A673 (cell line): ENCODE results near the gene SPG7. TPM values are rescaled to one million over a fixed set of nuclear protein-coding genes. Genes with fewer than 3 reads are reported as not detected.
"Not testable (repeated sequence)": the region's sequence is repeated elsewhere in the genome, so short reads cannot be mapped to it uniquely, and the experiment has no call there.

Experiments
- BruUV-seq: library from RNA; stranded (reverse); fragments of 400-500 nt; replicated peaks from 2 replicates; lab custom pipeline; 2021; lab: Mats Ljungman, UMichigan
- CTCF ChIA-PET: fragments of 300-600 bp; sonication (Branson Sonifier 250); formaldehyde crosslinking; loops from one replicate; lab custom pipeline; 2022; ENCODE audit warnings: antibody characterized with exemption; lab: Charles Lee
- POLR2A ChIA-PET: fragments of 300-600 bp; sonication (Branson Sonifier 250); formaldehyde crosslinking; loops from one replicate; lab custom pipeline; 2022; ENCODE audit warnings: antibody characterized with exemption; ENCODE audit not compliant: low non-redundant PET; lab: Charles Lee
- DNase-seq: peaks from one replicate; pipeline ENCODE4 v3.0.0-alpha.2; 2015; ENCODE audit warnings: low spot score
- H3K27ac ChIP-seq: fragments of 200-600 bp; sonication (generic); 2 replicates; pipeline ENCODE4 v1.5.1; 2016; ENCODE audit warnings: mixed run types, low read depth, mild to moderate bottlenecking, mixed read lengths, antibody characterized with exemption, low read length; ENCODE audit not compliant: poor library complexity, severe bottlenecking
- H3K27me3 ChIP-seq: fragments of 200-600 bp; sonication (generic); replicated peaks from 2 replicates; pipeline ENCODE4 v1.6.1; 2017; ENCODE audit warnings: mixed run types, low read depth, mild to moderate bottlenecking, mixed read lengths, antibody characterized with exemption, low read length; ENCODE audit not compliant: insufficient read depth, poor library complexity
- H3K36me3 ChIP-seq: fragments of 200-600 bp; sonication (generic); 2 replicates; pipeline ENCODE4 v1.6.1; 2016; ENCODE audit warnings: mixed run types, mild to moderate bottlenecking, mixed read lengths, antibody characterized with exemption, low read length; ENCODE audit not compliant: insufficient read depth, poor library complexity, severe bottlenecking
- H3K4me1 ChIP-seq: fragments of 200-600 bp; sonication (generic); 2 replicates; pipeline ENCODE4 v1.6.1; 2017; ENCODE audit warnings: mixed run types, mild to moderate bottlenecking, mixed read lengths, antibody characterized with exemption, low read length; ENCODE audit not compliant: insufficient read depth, poor library complexity, severe bottlenecking
- H3K4me3 ChIP-seq: fragments of 200-600 bp; sonication (generic); 2 replicates; pipeline ENCODE4 v1.5.1; 2016; ENCODE audit warnings: low read depth, mixed run types, mild to moderate bottlenecking, mixed read lengths, low read length; ENCODE audit not compliant: poor library complexity, severe bottlenecking
- H3K9me3 ChIP-seq: fragments of 200-600 bp; sonication (generic); 2 replicates; pipeline ENCODE4 v1.6.1; 2016; ENCODE audit warnings: mixed run types, low read depth, mild to moderate bottlenecking, mixed read lengths, antibody characterized with exemption, low read length; ENCODE audit not compliant: poor library complexity, severe bottlenecking
- EZH2 ChIP-seq: fragments of 200-600 bp; sonication (generic); IDR thresholded peaks from 2 replicates; pipeline ENCODE4 v1.6.1; 2017; ENCODE audit warnings: borderline replicate concordance, low read depth, mild to moderate bottlenecking, mixed read lengths, antibody characterized with exemption, low read length; ENCODE audit not compliant: poor library complexity, severe bottlenecking
- intact Hi-C: fragments of 100-400 bp; cut with micrococcal nuclease; formaldehyde crosslinking; loops from one replicate; pipeline ENCODE4 v1.10.0; 2022; ENCODE audit not compliant: unreplicated experiment
- total RNA-seq: library from RNA; stranded (reverse); gene quantifications from 2 replicates; pipeline ENCODE4 v1.2.3, GENCODE V29; 2021
- TF ChIP-seq, protein P1 (sequence below): fragments of 300-800, 200-600 bp; sonication (generic); conservative IDR thresholded peaks from 2 replicates; pipeline ENCODE4 v1.5.1; 2017; ENCODE audit warnings: low read depth, mild to moderate bottlenecking, antibody characterized with exemption, low read length, moderate library complexity, mixed read lengths

The SPG7 gene
- total RNA-seq, 1 experiment from 2014 or later, result 113 TPM

DNA sequence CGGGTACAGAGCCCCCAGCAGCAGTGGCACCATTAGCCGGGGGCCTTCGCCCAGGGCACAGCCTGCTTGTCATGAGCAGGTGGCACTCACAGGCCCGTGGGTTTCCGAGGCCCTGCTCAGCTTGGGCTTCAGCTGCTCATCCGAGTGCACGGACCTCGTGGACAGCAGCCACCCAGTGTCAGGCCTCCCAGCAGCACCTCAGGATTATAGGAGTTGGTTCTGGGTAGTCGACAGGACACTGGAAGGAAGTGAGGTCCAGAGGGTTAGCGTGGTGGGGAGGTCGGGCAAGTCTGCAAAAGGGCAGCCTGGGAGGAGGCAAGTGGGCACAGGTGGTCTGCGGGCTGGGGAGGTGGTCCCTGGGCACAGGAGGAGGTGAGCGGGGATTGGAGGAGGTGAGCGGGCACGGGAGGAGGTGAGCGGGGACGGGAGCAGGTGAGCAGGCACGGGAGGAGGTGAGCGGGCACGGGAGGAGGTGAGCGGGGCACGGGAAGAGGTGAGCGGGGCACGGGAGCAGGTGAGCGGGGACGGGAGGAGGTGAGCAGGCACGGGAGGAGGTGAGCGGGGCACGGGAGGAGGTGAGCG is 62.2 kb downstream of the SPG7 start:
- Histone ChIP-seq H3K27me3 (no peaks in the 10 kb centered on the region), H3K4me3 (no peak overlapping the region), H3K4me1 (peaks cover 19% of the 10 kb centered on the region), H3K9me3 (no peaks in the 10 kb centered on the region), H3K36me3 (no peaks in the 10 kb centered on the region), H3K27ac (no peak overlapping the region)
- DNase-seq, result no peak
- intact Hi-C loops, result no loop called here
- TF ChIP-seq, protein P1, sequence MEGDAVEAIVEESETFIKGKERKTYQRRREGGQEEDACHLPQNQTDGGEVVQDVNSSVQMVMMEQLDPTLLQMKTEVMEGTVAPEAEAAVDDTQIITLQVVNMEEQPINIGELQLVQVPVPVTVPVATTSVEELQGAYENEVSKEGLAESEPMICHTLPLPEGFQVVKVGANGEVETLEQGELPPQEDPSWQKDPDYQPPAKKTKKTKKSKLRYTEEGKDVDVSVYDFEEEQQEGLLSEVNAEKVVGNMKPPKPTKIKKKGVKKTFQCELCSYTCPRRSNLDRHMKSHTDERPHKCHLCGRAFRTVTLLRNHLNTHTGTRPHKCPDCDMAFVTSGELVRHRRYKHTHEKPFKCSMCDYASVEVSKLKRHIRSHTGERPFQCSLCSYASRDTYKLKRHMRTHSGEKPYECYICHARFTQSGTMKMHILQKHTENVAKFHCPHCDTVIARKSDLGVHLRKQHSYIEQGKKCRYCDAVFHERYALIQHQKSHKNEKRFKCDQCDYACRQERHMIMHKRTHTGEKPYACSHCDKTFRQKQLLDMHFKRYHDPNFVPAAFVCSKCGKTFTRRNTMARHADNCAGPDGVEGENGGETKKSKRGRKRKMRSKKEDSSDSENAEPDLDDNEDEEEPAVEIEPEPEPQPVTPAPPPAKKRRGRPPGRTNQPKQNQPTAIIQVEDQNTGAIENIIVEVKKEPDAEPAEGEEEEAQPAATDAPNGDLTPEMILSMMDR, result no peak
- TF ChIP-seq EZH2, result no peak
- POLR2A ChIA-PET, result no interaction called here
- CTCF ChIA-PET, result no interaction called here
- no TSS peak for BruUV-seq

DNA sequence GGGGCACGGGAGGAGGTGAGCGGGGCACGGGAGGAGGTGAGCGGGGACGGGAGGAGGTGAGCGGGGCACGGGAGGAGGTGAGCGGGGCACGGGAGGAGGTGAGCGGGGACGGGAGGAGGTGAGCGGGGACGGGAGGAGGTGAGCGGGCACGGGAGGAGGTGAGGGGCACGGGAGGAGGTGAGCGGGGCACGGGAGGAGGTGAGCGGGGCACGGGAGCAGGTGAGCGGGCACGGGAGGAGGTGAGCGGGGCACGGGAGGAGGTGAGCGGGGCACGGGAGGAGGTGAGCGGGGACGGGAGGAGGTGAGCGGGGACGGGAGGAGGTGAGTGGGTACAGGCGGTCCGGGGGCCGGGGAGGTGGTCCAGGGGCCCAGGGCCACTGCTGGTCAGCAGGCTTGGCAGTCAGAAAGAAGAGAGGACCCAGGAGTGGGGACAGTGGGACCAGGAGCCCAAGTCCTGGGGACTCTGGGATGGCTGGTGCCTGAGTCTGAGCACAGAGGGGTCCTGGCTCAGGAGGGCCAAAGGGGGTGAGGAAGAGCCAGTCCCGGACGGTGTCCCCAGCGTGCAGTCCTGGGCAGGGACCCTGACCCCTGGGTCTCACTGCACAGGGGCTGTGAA is 62.9 kb downstream of the SPG7 start:
- H3K36me3 ChIP-seq, H3K4me3 ChIP-seq, BruUV-seq, H3K27ac ChIP-seq, intact Hi-C loops, POLR2A ChIA-PET, H3K9me3 ChIP-seq, CTCF ChIA-PET, H3K27me3 ChIP-seq, DNase-seq: not testable (repeated sequence)
- H3K4me1 ChIP-seq, result peaks cover 13% of the 10 kb centered on the region

DNA sequence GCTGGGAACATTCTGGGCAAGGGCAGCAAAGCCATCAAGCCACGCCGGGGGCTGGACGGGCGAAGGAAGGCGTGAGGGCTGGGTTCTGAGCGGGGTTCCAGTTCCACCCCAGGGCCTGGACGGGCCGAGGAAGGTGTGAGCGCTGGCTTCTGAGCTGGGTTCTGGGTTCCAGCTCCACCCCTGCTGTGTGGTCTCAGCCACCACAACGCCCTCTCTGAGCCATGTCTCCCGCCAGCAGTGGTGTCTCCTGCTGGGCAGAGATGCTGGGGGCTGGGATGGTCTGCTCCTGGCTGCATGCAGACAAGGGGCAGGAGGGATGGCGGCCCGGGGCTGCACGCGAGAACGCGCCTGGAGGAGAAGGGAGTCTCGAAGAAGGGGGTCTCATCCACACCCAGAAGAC is 63.4 kb downstream of the SPG7 start:
- DNase-seq, result no peak
- intact Hi-C loops, result no loop called here
- no peak for TF ChIP-seq EZH2
- TF ChIP-seq, protein P1, result no peak
- Histone ChIP-seq H3K27me3 (no peaks in the 10 kb centered on the region), H3K27ac (peak overlapping the region; percentile 18), H3K36me3 (no peaks in the 10 kb centered on the region), H3K4me1 (peaks cover 15% of the 10 kb centered on the region), H3K9me3 (no peaks in the 10 kb centered on the region), H3K4me3 (no peak overlapping the region)
- ChIA-PET CTCF (no interaction called here), POLR2A (no interaction called here)
- BruUV-seq, result no TSS peak

DNA sequence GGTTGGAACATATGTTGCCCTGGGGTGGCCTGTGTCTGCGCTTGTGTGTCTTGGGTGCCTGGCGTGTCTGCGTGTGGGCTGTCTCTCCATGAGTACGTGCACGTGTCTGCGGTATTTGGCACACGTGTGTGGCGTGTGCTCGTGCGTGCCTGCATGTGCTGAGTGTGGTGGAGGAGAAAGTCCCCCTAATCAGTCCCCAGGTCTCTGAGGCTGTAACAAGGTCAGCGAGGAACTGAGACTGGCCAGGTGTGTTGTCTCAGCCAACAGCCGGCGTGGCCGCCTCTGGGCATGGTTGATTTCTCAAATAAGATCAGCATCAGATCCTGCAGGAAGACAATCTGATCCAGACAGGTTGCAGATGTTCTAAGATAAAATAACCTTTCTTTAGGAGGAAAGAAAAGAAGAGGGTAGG is 63.9 kb downstream of the SPG7 start:
- H3K36me3 ChIP-seq, result no peaks in the 10 kb centered on the region
- POLR2A ChIA-PET, result no interaction called here
- peaks cover 17% of the 10 kb centered on the region for H3K4me1 ChIP-seq
- no peak for DNase-seq
- H3K27me3 ChIP-seq, result no peaks in the 10 kb centered on the region
- intact Hi-C loops, result no loop called here
- BruUV-seq, result no TSS peak
- CTCF ChIA-PET, result no interaction called here
- H3K9me3 ChIP-seq, result no peaks in the 10 kb centered on the region
- TF ChIP-seq, protein P1, result no peak
- no peak for TF ChIP-seq EZH2
- H3K27ac ChIP-seq, result peak overlapping the region; percentile 18
- H3K4me3 ChIP-seq, result no peak overlapping the region
